ENCODE data around the gene RELL1.

RELL1 gene, protein sequence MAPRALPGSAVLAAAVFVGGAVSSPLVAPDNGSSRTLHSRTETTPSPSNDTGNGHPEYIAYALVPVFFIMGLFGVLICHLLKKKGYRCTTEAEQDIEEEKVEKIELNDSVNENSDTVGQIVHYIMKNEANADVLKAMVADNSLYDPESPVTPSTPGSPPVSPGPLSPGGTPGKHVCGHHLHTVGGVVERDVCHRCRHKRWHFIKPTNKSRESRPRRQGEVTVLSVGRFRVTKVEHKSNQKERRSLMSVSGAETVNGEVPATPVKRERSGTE

GRCh38 chr4:37686373-37687193 is at the start of gene RELL1:
Gene RELL1 (minus strand): TSS chr4:37686376. CDS start chr4:37686287, 89 bp downstream.
- DNase-seq (ENCODE audit: low read depth in 2 of 2), result peak; percentile 94 to 99

- DNase-seq (ENCODE audit: low read depth in 2 of 2), result no peak
Observed at GRCh38 chr4:37735578-37735977, 49.4 kb upstream of the RELL1 start.

DNA sequence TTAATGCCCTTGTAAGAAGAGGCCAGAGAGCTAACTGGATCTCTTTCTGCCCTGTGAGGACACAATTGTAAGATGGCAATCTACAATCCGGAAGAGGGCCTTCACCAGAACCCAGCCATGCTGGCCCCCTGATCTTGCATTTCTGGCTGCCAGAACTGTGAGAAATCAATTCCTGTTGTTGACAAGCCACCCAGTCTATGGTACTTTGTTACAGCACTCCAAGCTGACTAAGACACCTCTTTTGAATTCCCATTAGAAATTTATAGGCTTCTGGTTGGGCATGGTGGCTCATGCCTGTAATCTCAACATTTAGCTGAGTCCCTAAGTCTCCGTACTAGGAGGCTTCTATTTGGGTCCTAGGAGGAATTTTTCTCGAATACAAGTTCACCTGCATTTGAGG is 48.8 kb upstream of the RELL1 start:
- DNase-seq (ENCODE audit: low read depth in 2 of 2), result no peak

DNA sequence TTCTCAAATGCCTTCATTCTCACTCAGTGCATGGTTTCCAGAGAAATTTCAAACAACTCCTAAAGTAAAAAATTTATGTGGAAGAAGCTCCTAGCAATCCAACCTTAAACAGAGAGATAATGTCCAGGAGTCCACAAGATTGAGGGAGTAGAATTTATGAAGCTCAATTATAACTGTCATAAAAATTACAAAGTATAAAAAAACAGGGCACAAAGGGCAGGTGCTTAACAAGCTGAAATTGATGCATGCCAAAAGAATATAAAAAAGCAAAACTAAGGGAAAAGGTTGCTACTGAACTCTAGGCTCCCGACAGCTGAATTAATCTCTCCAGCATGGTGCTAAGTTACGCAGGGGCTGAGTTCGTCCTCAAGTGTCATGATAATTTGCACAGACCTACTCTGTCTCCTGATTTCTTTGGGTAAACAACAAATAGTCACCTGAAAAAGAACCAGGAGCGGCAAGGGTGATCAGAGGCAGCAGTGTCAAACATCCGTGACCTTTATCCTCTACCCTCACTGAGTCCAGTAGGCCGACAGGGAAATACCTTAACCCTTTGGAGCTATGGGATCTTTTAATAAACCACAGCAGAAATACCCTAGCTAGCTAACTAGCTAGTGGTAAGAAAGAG is 47.2 kb upstream of the RELL1 start:
- no peak for DNase-seq (ENCODE audit: low read depth in 2 of 2)

- DNase-seq (ENCODE audit: low read depth in 2 of 2), result no peak
Observed at GRCh38 chr4:37732526-37733186, 46.5 kb upstream of the RELL1 start.

GRCh38 chr4:37729649-37730004 is 43.5 kb upstream of the RELL1 start:
- no peak for DNase-seq (ENCODE audit: low read depth in 2 of 2)

GRCh38 chr4:37728064-37728463 is 41.9 kb upstream of the RELL1 start:
- no peak for DNase-seq (ENCODE audit: low read depth in 2 of 2)

- DNase-seq (ENCODE audit: low read depth in 2 of 2), result no peak
Observed at GRCh38 chr4:37727635-37728034, 41.5 kb upstream of the RELL1 start.

DNA sequence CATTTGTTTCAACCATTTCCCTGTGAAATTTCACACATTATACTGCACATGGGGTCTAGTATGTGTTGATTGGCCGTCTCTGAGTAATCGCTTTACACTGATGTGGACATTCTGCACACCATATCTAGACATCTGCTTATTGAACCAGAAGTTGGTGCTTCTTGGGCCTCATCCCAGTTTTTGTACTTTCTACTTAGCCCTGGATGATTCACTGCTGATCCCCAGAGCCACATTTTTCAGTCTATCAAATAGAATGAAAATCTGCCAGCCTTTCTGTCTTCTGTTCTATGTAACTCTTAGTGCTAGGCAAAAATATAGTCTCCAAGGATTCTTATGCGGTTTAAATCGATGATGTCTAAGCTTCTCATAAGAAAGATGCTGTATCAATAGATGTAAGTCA is 40.5 kb upstream of the RELL1 start:
- no peak for DNase-seq (ENCODE audit: low read depth in 2 of 2)

DNA sequence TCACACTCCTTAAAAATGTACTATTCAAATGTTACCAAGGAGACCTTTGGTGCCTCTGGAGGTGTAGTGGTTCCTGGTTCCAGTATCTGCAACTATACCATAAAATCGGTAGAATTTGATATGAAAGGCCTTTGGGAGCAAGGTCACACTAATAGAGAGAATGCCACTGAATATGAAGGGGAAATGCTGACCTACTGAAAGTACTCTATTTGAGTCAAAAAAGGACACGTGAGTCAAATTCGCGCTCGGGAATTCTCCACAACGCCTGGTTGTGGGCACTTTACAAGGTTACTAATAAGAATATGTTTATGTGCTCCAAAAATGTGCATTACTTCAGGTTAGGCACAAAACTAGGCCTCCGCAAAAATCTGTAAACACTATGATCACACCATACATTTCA is 39.5 kb upstream of the RELL1 start:
- DNase-seq (ENCODE audit: low read depth in 2 of 2), result no peak

DNA sequence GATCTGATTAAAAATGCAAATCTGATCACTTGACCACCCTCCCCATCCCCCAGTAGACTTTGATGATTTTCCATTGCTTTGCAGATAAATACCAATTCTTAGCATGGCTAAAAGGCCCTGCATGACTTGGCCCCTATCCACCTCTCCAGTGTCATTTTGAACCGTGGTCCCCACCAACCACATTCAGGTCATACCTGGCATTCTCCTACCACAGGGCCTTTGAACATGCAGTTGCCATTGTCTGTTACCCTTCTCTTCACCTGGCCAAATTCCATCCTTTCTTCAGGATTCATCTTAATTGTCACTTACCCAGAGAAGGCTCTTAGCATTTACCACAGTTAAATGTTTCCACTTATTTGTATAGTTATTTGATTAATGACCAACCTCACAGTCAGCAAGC is 36.9 kb upstream of the RELL1 start:
- no peak for DNase-seq (ENCODE audit: low read depth in 2 of 2)

- no peak for DNase-seq (ENCODE audit: low read depth in 2 of 2)
Observed at GRCh38 chr4:37721995-37722638, 35.9 kb upstream of the RELL1 start.

DNA sequence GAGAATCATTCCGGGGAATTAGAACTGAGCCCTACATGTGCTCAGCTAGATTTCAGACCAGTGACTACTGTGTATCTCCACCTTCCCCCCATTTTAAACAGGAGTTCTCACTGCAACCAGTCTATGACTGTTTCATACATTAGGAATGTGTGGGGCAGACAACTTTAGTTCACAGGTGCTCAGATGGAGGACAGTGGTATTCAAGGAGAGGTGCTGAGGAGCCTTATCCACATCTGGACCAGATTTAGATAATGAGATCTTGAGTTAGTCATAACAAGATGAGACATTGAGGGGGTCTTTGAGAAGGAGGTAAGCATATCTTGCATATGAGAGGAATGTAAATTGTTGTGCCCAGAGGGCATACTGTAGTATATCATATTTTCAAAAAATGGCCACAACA is 32.8 kb upstream of the RELL1 start:
- DNase-seq (ENCODE audit: low read depth in 2 of 2), result no peak

DNA sequence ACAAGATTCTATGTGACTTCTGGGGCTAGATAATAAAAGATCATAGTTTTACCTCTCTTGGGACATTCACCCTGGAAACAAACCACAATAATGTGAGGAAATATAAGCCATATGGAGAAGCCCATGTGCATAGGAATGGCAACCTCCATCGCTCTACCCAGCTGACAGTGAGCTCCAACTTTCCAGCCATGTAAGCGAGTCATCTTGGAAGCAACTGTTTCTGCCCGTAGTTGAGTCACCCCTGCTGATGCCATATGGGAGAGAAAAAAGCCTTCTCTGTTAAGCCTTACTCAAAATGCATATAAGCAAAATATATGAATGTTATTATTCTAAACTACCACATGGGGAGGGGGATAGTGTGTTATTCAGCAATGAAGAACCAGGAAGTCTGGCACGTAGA is 31.4 kb upstream of the RELL1 start:
- DNase-seq (ENCODE audit: low read depth in 2 of 2), result no peak

DNA sequence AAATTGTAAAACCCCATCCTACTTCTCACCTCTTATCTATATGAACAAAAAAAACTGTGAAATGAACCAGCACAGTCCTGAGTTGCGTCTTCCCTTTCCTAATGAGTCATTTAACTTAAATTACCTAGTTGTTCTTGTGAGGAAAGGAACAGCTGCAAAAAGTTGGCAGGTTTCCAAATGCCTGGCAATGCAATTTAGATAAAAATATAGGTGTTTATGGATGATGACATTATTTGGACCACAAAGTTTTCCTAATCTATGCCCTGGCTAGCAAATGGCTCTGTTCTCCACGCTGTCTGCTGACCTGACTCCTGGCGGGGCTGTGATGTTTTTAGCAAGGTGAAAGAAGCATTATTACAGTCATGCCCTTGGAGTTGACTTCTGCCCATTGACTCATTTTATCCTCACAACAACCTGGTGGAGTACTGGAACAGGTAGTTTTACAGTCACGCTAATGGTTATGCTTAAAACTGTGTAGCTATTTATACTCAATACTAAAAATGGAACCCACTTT is 29.8 kb upstream of the RELL1 start:
- DNase-seq (ENCODE audit: low read depth in 2 of 2), result no peak

DNA sequence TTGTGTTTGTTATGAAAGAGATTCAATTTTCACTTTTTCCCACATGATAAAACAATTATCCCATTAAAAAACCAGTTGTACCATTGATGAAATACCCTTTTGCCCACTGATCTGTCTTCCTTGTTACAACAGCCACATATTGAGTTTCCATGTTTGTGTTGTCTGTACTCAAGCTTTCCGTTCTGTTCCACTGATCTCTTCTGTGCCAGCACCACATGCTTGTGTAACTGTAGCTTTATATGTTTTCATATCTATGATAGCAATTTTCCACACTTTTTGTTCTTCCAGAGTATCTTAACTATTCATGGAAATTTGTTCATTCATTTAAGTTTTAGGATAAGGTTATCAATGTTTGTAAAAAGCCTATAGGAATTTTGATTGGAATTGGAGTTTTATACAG is 24.3 kb upstream of the RELL1 start:
- no peak for DNase-seq (ENCODE audit: low read depth in 2 of 2)

DNA sequence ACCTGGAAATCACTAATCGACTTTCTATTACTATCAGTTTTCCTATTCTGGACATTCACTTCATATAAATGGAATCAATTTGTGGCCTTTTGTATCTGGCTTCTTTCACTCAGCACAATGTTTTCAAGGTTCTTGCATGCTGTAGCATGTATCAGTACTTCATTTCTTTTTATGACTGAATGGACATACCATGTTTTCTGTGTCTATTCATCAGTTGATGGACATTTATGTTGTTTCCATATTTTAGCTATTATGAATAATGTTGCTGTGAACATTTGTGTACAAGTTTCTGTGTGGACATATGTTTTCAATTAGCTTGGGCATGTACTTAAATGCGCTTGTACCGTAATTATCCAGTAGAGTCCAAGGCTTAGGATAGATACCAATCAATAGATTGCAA is 19.9 kb upstream of the RELL1 start:
- DNase-seq (ENCODE audit: low read depth in 2 of 2), result no peak

DNA sequence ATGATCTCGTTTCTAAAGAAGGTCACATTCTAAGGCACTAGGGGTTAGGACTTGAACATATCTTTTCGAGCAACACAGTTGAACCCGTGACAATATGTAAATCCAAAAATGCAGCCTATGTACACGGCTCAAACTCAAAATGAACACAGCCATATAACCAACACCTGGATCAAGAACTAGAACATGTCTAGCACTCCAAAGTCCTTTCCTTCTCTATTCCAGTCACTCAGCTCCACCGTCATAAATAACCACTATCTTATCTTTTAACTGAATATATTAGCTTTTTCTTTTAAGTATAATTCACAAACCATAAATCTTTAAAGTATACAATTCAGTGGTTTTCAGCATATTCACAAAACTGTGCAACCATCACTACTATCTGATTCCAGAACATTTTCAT is 19.4 kb upstream of the RELL1 start:
- DNase-seq (ENCODE audit: low read depth in 2 of 2), result no peak

GRCh38 chr4:37699868-37700481 is 13.8 kb upstream of the RELL1 start:
- no peak for DNase-seq (ENCODE audit: low read depth in 2 of 2)

- DNase-seq (ENCODE audit: low read depth in 2 of 2), result no peak
Observed at GRCh38 chr4:37697566-37697965, 11.4 kb upstream of the RELL1 start.

GRCh38 chr4:37693450-37694190 is 7.4 kb upstream of the RELL1 start:
- DNase-seq (ENCODE audit: low read depth in 2 of 2), result no peak
